ENCODE results near the gene CELF2.

Gene CELF2

DNA sequence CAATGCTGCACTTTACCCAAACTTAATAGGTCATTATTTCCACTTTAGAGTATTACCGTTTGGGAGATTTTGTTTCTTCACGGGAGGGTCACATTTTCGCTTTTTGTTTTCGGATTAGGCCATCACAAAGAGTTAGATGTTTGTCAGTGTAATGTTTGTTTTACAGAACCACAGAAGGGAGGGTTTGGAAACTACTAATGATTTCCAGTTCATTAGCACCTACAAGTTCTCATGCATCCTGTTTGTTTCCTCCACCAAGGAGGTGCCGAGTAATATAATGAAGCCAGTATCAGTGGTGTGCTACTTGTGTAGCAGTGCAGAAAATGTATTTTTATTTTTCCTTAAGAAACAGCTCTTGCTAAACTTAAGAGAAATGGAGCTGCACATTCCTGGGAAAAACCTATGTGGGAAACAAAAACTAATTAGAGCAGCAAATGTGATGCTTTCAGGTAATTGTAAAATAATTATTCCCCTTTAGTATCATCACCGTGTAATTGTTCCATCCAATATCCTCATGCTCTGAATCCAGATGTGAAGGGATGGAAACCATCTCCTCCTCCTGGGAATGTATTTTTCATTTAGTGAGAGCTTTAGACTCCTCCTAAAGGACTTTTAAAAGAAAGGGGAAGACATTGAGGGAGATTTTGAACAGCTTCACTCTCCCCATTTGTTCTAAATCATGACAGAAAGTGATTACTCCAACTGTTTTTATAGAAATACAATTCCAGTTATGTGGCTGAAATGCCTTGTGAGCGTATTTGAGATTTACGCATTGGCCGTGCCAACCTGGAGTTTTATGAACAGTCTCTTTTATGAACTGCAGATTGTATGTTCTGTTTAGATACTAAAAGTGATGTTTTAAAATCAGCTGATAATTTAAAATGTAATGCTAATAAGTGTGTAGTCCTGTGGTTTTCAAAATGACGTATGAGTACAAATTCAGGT, 5.6 kb downstream of the CELF2 start:
- no peak for DNase-seq

DNA sequence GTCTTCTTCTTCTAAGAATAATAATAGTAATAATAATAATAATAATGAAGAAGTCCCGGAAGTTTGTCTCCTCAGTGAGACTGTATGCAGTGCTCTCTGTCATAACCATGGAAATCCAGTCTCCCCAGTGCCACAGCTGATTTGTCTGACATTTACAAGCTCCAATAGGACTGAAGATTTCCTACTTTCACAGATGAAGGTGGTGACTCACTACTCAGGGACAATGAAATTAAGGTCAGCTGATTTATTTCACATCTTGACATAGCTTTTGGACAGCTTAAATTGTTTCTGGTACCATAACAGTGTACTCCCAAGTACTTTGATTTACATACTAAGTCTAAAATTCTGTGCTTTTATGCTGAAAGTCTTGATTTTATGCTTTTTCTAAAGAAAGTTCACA, 6.9 kb downstream of the CELF2 start:
- no peak for DNase-seq

GRCh38 chr10:11025978-11026377, 8.3 kb downstream of the CELF2 start:
- no peak for DNase-seq

DNA sequence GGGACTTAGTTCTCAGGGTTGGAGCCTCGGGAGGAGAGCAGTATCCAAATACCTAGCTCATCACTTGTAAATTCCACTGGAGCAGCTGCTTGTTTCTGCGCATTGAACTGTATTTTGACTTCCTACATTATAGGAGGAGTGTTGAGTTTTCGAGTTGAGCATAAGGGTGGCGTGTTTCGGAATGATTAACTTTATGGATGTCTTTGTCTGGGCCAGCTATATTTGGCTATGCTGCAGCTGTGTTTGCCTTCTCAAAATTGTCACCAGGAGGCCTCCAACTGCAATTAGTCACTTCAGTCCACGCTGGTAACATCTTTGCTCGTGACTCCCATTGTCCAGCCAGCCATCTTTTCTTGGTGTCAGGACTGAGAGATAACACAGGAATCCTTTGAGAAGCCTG, 9.1 kb downstream of the CELF2 start:
- no peak for DNase-seq

- DNase-seq = no peak
Observed at GRCh38 chr10:11034762-11035161, 17.1 kb downstream of the CELF2 start.

DNA sequence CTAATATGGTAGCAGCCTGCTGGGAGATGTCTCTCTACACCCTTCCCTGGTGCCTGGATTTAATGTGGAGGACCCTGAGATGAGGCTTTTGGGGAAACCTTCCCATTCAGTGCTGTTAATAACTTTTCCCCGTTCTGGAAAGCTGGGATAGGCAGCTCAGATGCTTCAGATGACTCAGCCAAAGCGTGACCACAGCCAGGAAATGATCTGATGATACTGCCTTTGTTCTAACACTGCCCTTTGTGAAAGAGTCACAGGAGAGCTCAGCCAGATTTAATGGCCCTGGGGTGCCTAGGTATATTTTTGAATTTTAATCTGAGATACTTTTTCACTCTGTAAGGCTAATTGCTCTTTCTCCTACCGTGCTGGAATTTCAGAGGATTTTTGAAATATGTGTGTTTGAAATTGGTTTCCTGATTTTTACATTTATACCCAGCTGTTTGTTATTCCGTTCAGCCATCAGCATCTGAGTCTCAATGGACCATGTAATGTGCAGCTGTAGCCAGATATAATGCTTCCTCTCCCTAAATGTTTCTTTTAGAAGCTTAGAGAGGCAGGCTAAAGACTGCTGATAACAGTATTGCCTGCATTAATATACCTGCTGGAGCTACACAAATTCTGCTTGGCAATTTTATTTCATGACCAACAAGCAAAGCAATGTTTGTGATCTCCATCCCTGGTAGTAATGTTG, 17.8 kb downstream of the CELF2 start:
- DNase-seq = no peak

- no peak for DNase-seq
Observed at GRCh38 chr10:11036424-11037011, 18.8 kb downstream of the CELF2 start.

DNA sequence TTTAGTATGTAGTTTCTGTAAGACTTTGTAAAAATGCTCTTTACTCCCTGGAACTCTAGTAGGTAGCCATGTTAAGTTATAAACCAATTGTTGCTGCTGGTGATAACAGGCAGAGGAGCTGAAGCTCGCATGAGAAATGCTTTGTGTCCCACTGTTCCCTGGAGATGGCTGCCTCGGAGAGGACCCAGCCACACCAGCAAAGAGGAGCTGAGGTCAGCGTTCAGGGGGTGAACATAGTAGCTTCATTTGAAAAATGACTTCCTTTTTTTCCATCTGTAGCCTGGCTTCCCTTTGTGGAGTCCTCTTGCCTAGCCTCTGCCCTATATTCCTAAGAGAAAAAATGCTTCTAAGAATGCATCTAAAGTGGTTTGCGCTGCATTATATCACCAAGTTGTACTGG, 20.3 kb downstream of the CELF2 start:
- DNase-seq = no peak

GRCh38 chr10:11042357-11042756, 24.7 kb downstream of the CELF2 start:
- no peak for DNase-seq

DNA sequence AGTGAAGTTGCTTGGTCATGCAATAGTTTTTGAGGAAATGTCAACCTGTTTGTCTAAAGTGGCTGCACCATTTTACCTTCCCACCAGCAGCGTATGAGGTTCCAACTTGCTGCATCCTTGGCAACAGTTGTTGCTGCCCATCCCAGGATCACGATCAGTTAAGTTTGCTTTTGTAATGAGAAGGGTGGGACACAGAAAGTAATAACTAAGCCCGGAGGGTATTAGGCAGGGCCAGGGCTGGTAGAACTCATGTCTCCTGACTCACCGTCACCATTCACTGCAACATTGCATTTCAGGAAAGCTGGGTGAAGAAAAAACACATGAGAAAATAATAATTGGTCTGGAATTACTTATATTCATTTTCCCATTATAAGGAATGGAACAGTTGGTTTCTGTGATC, 25.4 kb downstream of the CELF2 start:
- DNase-seq = no peak

DNA sequence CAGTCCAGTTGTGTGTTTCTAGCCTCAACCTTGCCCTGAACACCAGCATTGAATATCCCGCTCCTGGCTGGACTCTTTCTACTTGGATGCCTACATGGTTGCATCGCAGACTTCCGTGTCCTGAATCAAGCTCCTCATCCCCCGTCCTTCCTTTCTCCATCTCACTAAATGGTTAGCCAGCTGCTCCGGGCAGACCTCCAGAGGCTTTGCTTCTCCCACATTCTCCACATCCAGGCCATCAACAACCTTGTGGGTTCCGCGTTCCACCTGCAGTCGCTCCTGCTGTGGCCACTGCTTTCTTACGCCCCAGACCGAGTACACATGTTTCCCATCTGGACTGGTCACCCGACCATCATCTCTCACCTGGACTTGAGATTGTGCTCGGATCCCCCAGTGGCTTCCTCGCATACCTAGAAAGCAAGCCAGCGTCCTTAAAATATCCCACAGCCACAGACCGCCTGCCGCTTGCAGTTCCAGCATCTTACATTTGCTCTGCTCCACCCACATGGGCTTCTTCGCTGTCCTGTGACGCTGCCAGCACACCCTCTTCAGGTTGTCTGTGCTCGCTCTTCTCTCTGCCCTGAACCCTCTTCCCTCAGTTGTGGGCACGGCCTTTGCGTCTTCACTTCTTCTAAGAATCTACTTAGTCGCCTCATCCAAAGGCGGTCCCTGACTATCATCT, 25.9 kb downstream of the CELF2 start:
- DNase-seq = no peak

DNA sequence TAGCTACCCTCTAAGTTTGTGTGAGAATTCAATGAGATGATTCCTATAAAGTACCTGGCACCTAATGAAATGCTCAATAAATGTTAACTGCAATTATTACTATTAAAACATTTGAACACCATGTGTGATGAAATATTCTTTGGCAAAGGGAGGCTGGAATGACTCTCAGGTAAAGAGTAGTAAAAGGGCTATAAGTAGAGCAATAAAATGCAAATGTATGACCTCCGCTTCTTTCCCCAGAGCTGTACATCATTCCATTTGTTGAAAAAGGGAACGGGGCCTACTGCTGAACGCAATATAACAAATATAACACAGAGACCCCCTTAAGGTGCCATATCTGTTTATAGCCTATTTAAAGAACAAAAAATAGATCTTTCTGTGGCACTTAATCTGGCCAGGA, 27.8 kb downstream of the CELF2 start:
- no peak for DNase-seq

GRCh38 chr10:11045995-11046775, 28.5 kb downstream of the CELF2 start:
- no peak for DNase-seq

DNA sequence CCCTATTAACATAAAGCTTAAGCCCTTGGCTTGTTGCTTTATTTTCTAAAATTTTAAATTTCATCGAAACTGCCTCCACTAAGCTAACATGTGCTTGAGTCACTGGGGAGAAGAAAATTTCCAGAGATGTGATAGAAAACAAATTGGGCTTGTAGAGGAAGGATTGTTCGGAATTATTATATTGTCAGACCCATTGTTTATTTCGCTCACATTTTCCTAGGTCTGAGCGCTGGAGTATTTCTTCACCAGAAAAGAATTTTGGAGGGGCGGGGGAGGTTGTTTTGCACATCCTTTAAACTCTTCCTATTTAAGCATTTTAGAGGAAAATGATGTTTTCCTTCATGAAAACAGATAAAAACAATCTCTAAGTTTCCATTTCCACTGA, 29.1 kb downstream of the CELF2 start:
- no peak for DNase-seq

- no peak for DNase-seq
Observed at GRCh38 chr10:11048707-11049278, 31.1 kb downstream of the CELF2 start.

DNA sequence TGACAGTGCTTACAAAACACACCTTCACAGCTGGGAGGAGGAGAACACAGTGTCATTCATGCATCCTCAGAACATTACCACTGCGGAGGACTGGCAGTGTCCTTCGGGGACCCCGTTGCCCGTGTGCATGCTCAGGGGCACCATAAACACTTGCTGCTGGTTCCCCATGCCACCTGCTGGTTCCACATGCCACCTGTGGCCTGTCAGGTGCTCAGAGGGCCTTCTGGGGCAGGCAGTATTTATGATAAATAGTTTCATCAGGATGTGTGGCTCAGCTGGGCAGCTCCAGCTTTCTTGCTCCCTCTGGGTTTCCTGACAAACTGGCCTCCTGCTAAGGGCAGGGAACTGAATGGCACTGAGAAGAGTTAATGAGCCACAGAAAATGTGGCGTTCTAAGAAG, 32.1 kb downstream of the CELF2 start:
- DNase-seq = no peak

DNA sequence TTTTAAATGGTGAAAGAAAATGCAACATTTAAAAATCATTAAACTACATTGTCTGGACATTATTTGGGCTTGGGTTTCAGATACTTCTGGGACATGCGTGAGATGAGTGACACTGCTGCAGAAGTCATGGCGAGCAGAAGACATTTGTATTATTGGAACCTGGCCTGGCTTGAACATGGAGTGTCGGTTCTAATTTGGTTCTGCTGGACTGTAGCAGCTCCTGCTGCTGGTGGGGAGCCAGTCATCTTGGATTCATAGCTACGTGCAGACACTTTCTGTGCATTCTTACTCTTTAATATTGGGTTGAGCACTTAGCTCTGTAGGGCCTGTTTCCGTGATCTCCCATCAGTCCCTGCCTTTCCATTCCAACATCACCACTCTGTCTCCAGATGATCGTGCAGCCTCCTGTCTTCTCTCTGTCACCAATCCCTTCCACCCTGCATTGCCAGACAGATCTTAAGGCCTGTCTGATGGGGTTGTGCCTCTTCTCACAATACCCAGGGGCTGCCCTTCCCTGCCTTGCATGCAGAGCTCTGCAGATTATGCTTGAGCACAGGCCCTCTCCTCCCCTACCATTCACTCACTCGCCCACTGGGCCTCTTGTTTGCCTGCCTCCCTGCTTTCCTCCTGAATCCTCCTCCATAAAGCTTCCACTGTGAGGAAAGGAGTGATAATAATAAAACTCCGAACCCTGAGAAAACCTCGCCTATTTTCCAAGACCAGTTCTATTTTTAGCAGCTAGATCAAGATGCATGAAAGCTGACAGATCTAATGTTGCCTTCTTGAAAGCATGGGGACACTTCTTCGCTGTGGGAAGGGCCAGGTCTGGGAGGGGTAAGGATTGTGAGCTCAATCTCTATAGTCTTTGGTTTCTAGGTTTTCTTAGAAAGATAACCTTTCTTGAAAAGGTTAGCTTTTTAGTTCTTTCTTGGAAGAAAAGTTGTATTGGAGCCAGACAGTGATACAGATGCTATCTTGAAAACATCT, 32.9 kb downstream of the CELF2 start:
- no peak for DNase-seq

DNA sequence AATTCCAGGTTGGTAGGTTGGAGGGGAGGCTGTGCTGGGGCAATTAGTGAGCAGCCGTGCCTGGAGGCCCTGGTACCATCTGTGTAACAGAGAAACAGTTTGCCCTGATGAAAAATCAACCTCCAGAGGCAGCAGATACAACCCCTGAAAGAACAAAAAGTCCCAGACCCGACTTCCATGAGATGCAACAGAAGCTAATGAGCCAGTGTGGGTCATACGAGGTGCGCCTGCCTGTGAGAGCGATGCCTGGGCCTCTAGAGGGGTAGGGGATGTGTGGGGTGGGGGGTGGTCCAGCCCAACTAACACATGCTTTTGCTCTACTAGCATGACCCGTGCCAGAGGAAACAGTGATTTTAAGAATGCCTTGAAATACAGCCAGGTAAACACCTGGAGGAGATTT, 39.3 kb downstream of the CELF2 start:
- no peak for DNase-seq

- DNase-seq = no peak
Observed at GRCh38 chr10:11057448-11057847, 39.8 kb downstream of the CELF2 start.

- DNase-seq = no peak
Observed at GRCh38 chr10:11057994-11058393, 40.3 kb downstream of the CELF2 start.

DNA sequence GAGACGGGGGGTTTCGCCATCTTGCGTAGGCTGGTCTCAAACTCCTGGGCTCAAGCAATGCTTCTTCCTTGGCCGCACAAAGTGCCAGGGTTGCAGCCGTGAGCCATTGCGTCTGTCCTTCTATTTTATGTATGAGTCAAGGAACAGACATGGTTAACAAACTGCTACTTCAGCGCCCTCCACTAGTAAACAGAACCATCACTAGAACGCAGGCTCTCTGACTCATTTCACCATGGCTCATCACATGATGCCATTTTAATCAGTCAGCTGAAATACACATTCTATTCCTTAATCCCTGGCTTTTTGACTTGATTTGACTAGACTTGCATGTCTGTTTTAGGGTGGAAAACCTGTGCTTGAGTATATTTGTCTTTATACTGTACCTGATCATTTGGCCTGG, 41.3 kb downstream of the CELF2 start:
- no peak for DNase-seq
